Mesendoderm (in vitro differentiated cells): Measurements from ENCODE around the gene FAM83E.
A peak's percentile ranks its signal among the peaks of the same experiment; 100 is the strongest.

Source experiments
- DNase-seq: peaks from one replicate; pipeline ENCODE4 v3.0.0; 2013
- H2AK5ac ChIP-seq: 2 replicates; pipeline ENCODE4 v1.6.1; 2013; ENCODE audit warnings: low read length, inconsistent platforms
- H2BK120ac ChIP-seq: 2 replicates; pipeline ENCODE4 v1.6.1; 2013; ENCODE audit warnings: low read depth, mild to moderate bottlenecking, low read length, moderate library complexity, mixed read lengths
- H2BK15ac ChIP-seq: replicated peaks from 2 replicates; pipeline ENCODE4 v1.6.1; 2013; ENCODE audit warnings: low read depth, mild to moderate bottlenecking, moderate library complexity
- H2BK5ac ChIP-seq: 2 replicates; pipeline ENCODE4 v1.6.1; 2013; ENCODE audit warnings: low read length, inconsistent platforms
- H3K18ac ChIP-seq: 2 replicates; pipeline ENCODE4 v1.6.1; 2013; ENCODE audit warnings: mild to moderate bottlenecking, low read length, mixed read lengths
- H3K23ac ChIP-seq: one replicate; pipeline ENCODE4 v1.6.1; 2013; ENCODE audit warnings: low read length
- H3K27ac ChIP-seq: 2 replicates; pipeline ENCODE4 v1.5.1; 2013; ENCODE audit warnings: low read depth, mild to moderate bottlenecking, inconsistent platforms, low read length, moderate library complexity
- H3K27me3 ChIP-seq: 2 replicates; pipeline ENCODE4 v1.6.1; 2013; ENCODE audit warnings: low read length, control low read depth, mild to moderate bottlenecking, inconsistent platforms; ENCODE audit not compliant: insufficient read depth, poor library complexity
- H3K36me3 ChIP-seq: 2 replicates; pipeline ENCODE4 v1.6.1; 2013; ENCODE audit warnings: low read length, inconsistent platforms; ENCODE audit not compliant: control insufficient read depth, insufficient read depth
- H3K4ac ChIP-seq: one replicate; pipeline ENCODE4 v1.6.1; 2013; ENCODE audit warnings: low read depth, mild to moderate bottlenecking, low read length, moderate library complexity
- H3K4me1 ChIP-seq: 2 replicates; pipeline ENCODE4 v1.6.1; 2013; ENCODE audit warnings: low read depth, low read length, inconsistent platforms; ENCODE audit not compliant: control insufficient read depth
- H3K4me2 ChIP-seq: 2 replicates; pipeline ENCODE4 v1.6.1; 2013; ENCODE audit warnings: low read length
- H3K4me3 ChIP-seq: 2 replicates; pipeline ENCODE4 v1.5.1; 2013; ENCODE audit warnings: mild to moderate bottlenecking, low read length
- H3K56ac ChIP-seq: one replicate; pipeline ENCODE4 v1.6.1; 2013; ENCODE audit warnings: low read length
- H3K79me1 ChIP-seq: 2 replicates; pipeline ENCODE4 v1.6.1; 2013; ENCODE audit warnings: low read length, inconsistent platforms
- H3K79me2 ChIP-seq: 2 replicates; pipeline ENCODE4 v1.6.1; 2013; ENCODE audit warnings: mild to moderate bottlenecking, low read length; ENCODE audit not compliant: control insufficient read depth, insufficient read depth
- H3K9ac ChIP-seq: 2 replicates; pipeline ENCODE4 v1.6.1; 2013; ENCODE audit warnings: low read length, inconsistent platforms
- H4K5ac ChIP-seq: one replicate; pipeline ENCODE4 v1.6.1; 2013; ENCODE audit warnings: low read length
- H4K8ac ChIP-seq: one replicate; pipeline ENCODE4 v1.6.1; 2013; ENCODE audit warnings: low read depth, mild to moderate bottlenecking, control low read depth, low read length, moderate library complexity
- WGBS: extraction: QIAGEN DNeasy Blood & Tissue Kit; methylation state at CpG from one replicate; pipeline ENCODE4 v1.1.7; 2013; ENCODE audit warnings: low lambda C conversion rate, missing lambda C conversion rate; ENCODE audit not compliant: insufficient coverage; ENCODE audit errors: extremely low coverage; 5-methylcytosine and 5-hydroxymethylcytosine counted together

Gene FAM83E

GRCh38 chr19:48624067-48624594, 9.3 kb upstream of the FAM83E start:
- no peak overlapping the region for H3K23ac ChIP-seq
- H2AK5ac ChIP-seq: no peak overlapping the region
- peak overlapping the region; percentile 90 for H3K56ac ChIP-seq
- no peak overlapping the region for H3K27ac ChIP-seq
- H3K4me2 ChIP-seq: peak overlapping the region; percentile 38
- H2BK15ac ChIP-seq: no peak overlapping the region
- H3K79me1 ChIP-seq: peaks cover 2% of the 10 kb centered on the region
- H3K36me3 ChIP-seq: no peaks in the 10 kb centered on the region
- H4K8ac ChIP-seq: no peak overlapping the region
- H4K5ac ChIP-seq: no peak overlapping the region
- no peak overlapping the region for H2BK120ac ChIP-seq
- no peak overlapping the region for H2BK5ac ChIP-seq
- no peak overlapping the region for H3K4ac ChIP-seq
- H3K27me3 ChIP-seq: no peaks in the 10 kb centered on the region
- peak overlapping the region; percentile 82 for H3K9ac ChIP-seq
- H3K79me2 ChIP-seq: no peaks in the 10 kb centered on the region
- peaks cover 9% of the 10 kb centered on the region for H3K4me1 ChIP-seq
- DNase-seq: peak; percentile 99
- peak overlapping the region; percentile 24 for H3K18ac ChIP-seq
- WGBS: no CpG with 5 or more reads among the region's 40 CpGs
- H3K4me3 ChIP-seq: peak overlapping the region; percentile 67

GRCh38 chr19:48623556-48624066, 8.7 kb upstream of the FAM83E start:
- Histone ChIP-seq H4K5ac (peak overlapping the region; percentile 35), H3K79me1 (peaks cover 2% of the 10 kb centered on the region), H3K4me1 (peaks cover 9% of the 10 kb centered on the region), H2BK120ac (no peak overlapping the region), H3K56ac (peak overlapping the region; percentile 85), H3K27ac (peak overlapping the region; percentile 22), H3K36me3 (no peaks in the 10 kb centered on the region), H2AK5ac (peak overlapping the region; percentile 17), H3K4ac (no peak overlapping the region), H3K79me2 (peaks cover 3% of the 10 kb centered on the region), H4K8ac (no peak overlapping the region), H2BK5ac (peak overlapping the region; percentile 8), H3K4me2 (peak overlapping the region; percentile 28), H2BK15ac (no peak overlapping the region), H3K18ac (no peak overlapping the region), H3K4me3 (peak overlapping the region; percentile 3), H3K27me3 (no peaks in the 10 kb centered on the region), H3K23ac (peak overlapping the region; percentile 74), H3K9ac (peak overlapping the region; percentile 78)
- DNase-seq: no peak
- WGBS: no CpG with 5 or more reads among the region's 8 CpGs

- H3K36me3 ChIP-seq: peaks cover 26% of the 10 kb centered on the region
- H3K27me3 ChIP-seq: no peaks in the 10 kb centered on the region
- no peak overlapping the region for H2BK120ac ChIP-seq
These were observed 5.1 kb upstream of the FAM83E start for GRCh38 chr19:48619692-48620585.

GRCh38 chr19:48618916-48619691, 4.2 kb upstream of the FAM83E start, which contains the start of the genes RPL18 and SPHK2:
TSS of gene RPL18 (minus strand) at chr19:48619178. CDS start at chr19:48619143, 35 bp downstream.
TSS of gene SPHK2 (plus strand) at chr19:48619506. CDS start at chr19:48620515, 1,009 bp downstream.
- peak within 1 kb of the TSS; percentile 99 for H3K4me3 ChIP-seq
- peaks cover 26% of the 10 kb centered on the region for H3K36me3 ChIP-seq
- no peaks in the 10 kb centered on the region for H3K27me3 ChIP-seq
- peak within 1 kb of the TSS; percentile 88 for H3K4ac ChIP-seq
- H4K5ac ChIP-seq: peak within 1 kb of the TSS; percentile 77
- peaks cover 33% of the 10 kb centered on the region for H3K79me2 ChIP-seq
- DNase-seq: peak; percentile 100
- no peak within 1 kb of the TSS for H2BK120ac ChIP-seq
- H3K27ac ChIP-seq: peak within 1 kb of the TSS; percentile 73
- no peak within 1 kb of the TSS for H2BK15ac ChIP-seq
- peak within 1 kb of the TSS; percentile 95 for H3K56ac ChIP-seq
- H3K4me2 ChIP-seq: peak within 1 kb of the TSS; percentile 73
- peak within 1 kb of the TSS; percentile 97 for H2AK5ac ChIP-seq
- peak within 1 kb of the TSS; percentile 89 for H2BK5ac ChIP-seq
- H3K18ac ChIP-seq: peak within 1 kb of the TSS; percentile 82
- H3K9ac ChIP-seq: peak within 1 kb of the TSS; percentile 94
- H4K8ac ChIP-seq: no peak within 1 kb of the TSS
- peaks cover 11% of the 10 kb centered on the region for H3K79me1 ChIP-seq
- WGBS: no CpG with 5 or more reads among the region's 69 CpGs
- H3K23ac ChIP-seq: peak within 1 kb of the TSS; percentile 24
- peaks cover 14% of the 10 kb centered on the region for H3K4me1 ChIP-seq

More at GRCh38 chr19:48619692-48620585, 5.1 kb upstream of the FAM83E start:
- Histone ChIP-seq H3K4ac (peak overlapping the region; percentile 44), H3K4me1 (peaks cover 14% of the 10 kb centered on the region), H3K27ac (peak overlapping the region; percentile 45), H3K18ac (peak overlapping the region; percentile 65), H3K56ac (peak overlapping the region; percentile 95), H3K23ac (peak overlapping the region; percentile 24), H4K5ac (peak overlapping the region; percentile 77), H3K4me2 (peak overlapping the region; percentile 73), H4K8ac (no peak overlapping the region), H2AK5ac (peak overlapping the region; percentile 97), H2BK5ac (peak overlapping the region; percentile 89), H3K79me2 (peaks cover 33% of the 10 kb centered on the region), H3K4me3 (peak overlapping the region; percentile 79), H2BK15ac (no peak overlapping the region), H3K79me1 (peaks cover 11% of the 10 kb centered on the region), H3K9ac (peak overlapping the region; percentile 94)
- no CpG with 5 or more reads among the region's 6 CpGs for WGBS
- no peak for DNase-seq

- WGBS: no CpG with 5 or more reads among the region's 18 CpGs
These were observed 3.5 kb upstream of the FAM83E start for GRCh38 chr19:48618278-48618915.

More at GRCh38 chr19:48618278-48618915, 3.5 kb upstream of the FAM83E start:
- H2AK5ac ChIP-seq: peak overlapping the region; percentile 83
- H3K4me3 ChIP-seq: peak overlapping the region; percentile 99
- peak overlapping the region; percentile 82 for H3K18ac ChIP-seq
- H3K23ac ChIP-seq: no peak overlapping the region
- H3K4me2 ChIP-seq: peak overlapping the region; percentile 67
- H3K9ac ChIP-seq: peak overlapping the region; percentile 92
- peak overlapping the region; percentile 95 for H3K56ac ChIP-seq
- H3K4ac ChIP-seq: peak overlapping the region; percentile 88
- peak overlapping the region; percentile 47 for H4K5ac ChIP-seq
- no peak for DNase-seq
- no peak overlapping the region for H2BK120ac ChIP-seq
- H3K27me3 ChIP-seq: no peaks in the 10 kb centered on the region
- H3K79me2 ChIP-seq: peaks cover 33% of the 10 kb centered on the region
- H2BK5ac ChIP-seq: peak overlapping the region; percentile 17
- H4K8ac ChIP-seq: no peak overlapping the region
- peaks cover 12% of the 10 kb centered on the region for H3K4me1 ChIP-seq
- peak overlapping the region; percentile 73 for H3K27ac ChIP-seq
- H2BK15ac ChIP-seq: no peak overlapping the region
- peaks cover 11% of the 10 kb centered on the region for H3K79me1 ChIP-seq
- H3K36me3 ChIP-seq: peaks cover 26% of the 10 kb centered on the region
